Activated CD8-positive, alpha-beta memory T cell treated with anti-CD3 and anti-CD28 coated beads for 1 hour (primary cell): ENCODE data around the gene NREP.

Source experiments
- DNase-seq, 2 donors: peaks; one replicate each; pipeline ENCODE4 v3.0.0-alpha.2; 2020; ENCODE audit warnings: low read depth in 1 of 2; ENCODE audit errors: extremely low read depth in 1 of 2

The NREP gene

DNA sequence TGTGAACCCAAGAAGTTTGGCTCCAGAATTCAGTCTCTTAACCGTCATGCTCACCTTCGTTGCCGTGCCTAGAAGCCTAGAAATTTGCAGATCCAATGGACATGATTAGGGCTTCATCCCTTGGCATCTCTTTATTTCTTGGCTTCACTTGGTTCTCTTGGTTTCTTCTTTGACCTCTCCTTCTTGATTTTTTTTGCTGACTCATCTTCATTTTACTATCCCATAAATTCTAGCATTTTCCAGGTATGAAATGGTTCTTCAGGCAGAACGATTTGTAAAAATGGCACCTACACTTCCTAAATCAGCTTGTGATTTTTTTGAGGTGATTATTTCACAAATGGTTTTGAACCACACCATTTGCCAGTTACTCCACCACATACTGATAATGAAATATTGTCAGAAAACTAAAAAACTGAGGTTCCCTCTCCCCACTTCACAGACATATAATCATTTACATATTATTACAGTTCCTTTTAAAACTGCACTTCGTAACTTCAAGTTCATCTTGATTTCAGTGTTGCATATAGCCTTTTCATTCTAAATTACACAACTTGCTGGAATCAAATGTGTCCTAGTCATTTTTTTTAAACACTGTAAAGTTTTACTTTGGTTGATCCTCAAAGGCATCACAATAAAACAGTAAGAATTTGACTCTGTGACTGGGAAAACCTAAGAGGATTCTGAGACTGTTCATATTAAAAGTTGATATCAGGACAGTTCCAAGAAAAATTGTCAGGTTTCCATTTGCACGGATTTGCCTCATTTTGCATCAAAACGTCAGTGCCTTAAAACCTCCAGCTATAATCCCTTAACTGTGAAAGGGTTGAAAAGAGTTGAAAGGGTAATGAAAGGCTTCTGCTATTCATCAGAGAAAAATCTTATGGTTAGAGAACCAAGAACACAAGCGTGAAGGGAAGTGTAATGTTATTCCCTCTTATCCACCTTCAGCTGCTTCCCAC lies 8.9 kb upstream of the NREP start:
- DNase-seq, result no peak

DNA sequence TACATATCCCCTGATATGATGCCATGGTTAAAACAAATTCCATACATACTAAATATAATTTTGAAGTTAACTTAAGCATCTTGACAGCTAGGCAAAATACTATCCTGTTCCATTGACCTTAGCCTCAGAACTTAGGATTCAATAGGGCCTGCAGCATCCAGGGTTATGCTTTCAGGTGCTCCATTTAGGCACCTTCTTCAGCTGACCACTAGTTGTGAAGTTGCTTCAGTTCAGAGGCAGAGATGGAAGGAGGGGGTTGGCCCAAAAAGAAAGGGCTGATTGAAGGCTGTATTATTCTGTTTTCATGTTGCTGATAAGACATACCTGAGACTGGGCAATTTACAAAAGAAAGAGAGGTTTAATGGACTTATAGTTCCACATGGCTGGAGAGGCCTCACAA lies 7.0 kb upstream of the NREP start:
- no peak for DNase-seq

DNA sequence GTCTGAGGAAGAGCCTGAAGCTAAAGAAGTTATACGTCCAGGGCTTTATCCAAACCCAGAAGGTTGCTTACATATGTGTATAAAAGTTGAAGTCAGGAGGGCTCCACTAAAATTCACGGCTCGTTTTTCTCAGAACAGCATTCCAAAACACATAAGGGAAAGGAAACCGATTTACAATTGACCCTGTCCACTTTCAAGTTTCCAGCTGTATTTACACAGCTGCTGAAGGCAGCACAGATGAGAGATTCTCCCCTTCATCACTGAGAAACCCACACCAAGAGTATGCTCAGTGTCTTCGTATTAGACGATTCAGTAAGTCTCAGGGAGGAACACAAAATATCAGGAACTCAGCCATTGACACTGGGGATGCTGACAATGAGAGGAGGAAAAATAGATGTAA lies 5.9 kb upstream of the NREP start:
- DNase-seq, result no peak

DNA sequence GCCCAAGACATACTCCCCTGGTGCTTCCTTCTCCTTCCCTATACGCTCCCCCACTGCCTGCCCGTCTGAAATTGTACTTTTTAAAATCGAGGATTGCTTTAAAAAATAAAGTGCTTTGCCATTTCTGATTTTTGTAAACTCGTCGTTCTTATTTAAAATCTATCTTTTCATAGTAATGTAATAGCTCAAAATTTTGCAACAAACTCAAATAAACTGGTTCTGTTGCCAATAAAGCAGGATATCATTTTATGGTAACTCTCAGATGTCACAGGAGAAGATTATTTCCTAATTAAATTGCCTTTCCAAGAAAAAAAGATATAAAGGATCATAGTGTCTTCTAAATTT lies 1.3 kb upstream of the NREP start:
- DNase-seq, result no peak

DNA sequence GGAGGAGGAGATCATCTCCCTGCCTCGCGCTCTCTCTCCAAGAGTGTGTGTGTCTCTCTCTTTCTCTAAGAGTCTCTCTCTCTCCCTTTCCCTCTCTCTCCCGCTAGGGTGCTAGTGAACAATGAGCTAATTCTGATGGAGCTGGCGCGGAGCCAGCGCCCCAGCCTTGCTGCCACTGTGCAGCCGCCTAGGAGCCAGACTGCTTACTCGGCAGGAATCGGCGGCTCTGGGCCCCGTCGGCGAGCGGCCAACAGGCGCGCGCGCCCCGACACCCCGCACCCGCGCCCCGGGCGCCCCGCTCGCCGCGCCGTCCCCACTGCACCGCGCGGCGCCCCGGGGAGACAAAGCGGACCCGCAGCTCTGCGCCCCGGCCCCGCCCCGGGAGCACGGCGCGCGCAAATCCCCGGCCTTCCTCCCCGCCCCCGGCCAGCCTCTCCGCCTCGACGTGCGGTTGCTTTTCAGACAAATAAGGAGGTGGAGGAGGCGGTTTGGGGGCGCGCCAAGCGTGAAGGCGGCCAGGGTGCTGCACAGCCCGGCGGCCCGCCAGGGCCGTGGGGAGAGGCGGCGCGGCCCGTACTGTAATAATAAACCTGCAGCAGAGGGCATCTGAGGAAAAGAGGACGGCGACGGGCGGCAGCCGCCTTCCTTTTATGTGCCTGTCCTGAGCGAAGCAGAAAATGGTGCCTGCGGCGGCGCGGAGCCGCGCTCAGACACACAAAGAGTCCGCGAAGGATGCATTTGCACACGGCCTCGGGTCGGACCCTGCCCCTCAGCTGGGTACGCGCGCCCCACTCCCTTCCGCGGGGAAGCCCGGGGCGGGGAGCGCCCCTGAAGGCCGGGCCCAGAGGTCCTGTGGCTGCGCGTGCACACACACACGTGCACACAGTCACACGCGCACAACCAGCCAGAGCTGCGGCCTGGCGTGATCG lies 625 bp upstream of the NREP start:
- peak; percentile 58 for DNase-seq

DNA sequence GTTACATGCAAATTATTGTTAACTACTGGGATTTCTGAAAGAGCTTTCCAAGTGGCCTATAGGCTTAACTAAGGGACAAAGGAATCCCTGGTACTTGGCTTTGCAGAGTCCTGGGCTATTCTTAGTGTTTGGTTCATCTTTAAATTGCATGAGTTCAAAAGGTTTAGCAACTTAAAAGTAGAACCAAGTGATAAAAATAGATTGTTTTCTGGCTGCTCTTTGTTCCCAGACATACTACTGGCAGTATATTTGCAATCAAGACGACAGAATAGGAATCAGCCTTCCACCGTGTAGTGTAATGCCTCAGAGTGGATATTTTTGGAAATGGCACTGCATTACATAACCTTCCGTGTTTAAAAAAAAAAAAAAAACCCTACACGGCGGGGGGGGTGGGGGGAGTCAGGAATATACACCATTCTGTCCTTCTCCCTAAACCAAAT lies 1.0 kb downstream of the NREP start:
- DNase-seq, result no peak

DNA sequence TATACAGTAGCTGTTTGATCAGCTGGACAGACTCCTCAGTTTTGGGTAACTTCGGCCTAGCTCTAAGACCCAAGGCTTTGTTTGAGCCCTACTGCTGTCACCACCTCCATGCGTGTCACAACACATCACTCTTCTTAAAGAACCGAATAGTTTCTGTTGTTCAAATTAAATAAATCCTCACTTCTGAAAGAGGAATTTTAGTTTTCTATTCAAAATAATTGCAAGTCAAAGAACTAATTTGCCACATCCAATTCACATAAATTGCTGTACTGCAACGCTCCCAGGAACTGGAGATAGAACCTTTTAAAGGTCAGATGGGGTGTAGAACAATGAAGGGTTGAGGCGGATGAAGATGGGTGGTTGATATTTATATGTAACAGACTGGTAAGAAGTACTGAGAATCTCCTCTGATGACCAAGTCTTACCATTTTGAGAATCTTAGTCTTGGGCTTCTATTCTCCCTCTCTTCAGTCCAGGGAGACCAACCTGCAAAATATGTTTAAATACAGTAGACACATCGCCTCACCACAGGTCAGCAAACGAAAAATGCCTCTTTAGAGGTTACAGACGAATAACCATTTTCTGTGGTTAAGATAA lies 1.6 kb downstream of the NREP start:
- no peak for DNase-seq

DNA sequence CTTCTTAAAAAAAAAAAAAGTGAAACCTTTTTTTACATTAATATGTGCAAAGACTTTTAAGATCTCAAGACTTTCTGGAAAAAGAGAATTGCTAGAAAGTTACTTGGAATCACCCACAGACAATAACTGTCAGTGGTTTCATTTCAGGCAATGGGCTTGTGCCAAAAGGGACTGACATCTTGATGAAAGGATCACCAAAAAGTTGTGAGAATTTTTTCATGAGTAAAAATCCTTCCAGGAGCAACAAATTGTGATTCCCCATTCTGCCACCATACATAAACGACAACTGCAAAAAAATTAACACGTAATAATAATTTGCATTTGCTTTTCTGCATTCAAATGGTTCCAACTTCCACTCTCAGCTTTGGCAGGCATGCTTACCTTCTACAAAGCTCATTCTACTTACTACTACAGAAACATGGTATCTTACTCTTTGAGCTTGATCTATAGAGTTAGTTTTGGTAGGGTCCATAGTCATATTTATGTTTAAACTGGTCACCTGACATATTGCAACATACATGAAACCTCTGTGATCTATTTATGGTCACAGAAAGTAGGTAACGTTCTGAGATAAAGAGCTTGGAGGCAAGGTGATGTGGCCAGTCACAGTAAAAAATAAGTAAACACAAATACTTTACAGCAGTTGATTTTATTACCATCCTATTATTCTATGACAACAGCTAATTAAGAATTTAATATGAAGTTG lies 3.0 kb downstream of the NREP start:
- no peak for DNase-seq

DNA sequence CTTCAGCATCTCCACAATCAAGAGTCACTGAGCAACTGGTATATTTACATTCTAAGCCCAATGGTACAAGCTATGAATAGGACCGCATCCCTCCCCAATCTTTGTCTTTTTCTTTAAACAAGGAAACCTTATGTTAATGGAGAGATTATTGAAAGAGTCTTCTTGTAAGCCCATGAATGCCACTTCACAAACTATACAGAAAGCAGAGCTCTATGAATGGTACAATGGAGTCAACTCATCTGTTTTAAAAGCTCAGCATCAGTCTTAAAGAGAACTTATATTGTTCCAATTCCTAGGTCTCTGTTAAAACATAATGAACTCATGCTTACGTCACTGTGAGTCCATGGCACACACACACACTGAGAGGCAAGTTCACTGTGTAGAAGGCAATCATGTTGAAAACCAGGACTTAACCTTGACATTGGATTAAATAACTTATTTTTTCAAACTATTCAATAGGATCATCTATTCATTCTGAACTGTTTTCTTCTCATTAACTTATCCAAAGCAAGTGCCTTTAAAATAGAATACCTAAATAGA lies 4.5 kb downstream of the NREP start:
- DNase-seq, result no peak

DNA sequence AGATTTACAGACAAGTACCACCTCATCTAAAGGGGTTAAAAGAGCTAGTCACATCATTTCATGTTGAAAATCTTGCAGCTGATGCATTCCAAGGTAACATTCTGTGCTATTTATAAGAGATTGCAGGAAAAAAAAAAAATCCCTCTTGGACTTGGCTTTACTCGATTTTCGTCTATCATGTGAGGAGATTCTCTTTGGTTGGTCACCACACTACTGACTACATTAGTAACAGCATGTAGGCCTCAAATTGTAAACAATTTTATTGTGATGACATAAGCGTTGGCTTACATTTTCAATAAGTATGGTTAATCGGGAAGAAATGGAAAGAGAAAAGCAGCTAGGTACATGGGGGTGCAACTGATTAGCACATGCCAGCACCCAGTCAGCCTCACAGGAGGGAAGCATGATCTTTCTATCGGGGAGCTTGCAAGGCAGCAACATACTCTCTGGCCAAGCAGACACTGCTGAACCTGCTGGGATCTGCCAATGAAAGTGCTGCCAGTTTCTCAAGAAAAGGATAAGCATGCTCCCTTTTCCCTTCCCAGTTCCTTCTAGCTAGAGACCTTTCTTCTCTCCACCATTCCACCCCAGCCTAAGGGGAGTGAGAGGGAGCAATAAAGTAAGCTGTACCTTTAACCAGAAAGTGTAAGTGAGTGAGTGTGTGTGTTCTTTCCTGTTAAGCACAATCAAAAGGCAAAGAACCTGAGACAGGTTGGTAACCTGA lies 7.5 kb downstream of the NREP start:
- no peak for DNase-seq

DNA sequence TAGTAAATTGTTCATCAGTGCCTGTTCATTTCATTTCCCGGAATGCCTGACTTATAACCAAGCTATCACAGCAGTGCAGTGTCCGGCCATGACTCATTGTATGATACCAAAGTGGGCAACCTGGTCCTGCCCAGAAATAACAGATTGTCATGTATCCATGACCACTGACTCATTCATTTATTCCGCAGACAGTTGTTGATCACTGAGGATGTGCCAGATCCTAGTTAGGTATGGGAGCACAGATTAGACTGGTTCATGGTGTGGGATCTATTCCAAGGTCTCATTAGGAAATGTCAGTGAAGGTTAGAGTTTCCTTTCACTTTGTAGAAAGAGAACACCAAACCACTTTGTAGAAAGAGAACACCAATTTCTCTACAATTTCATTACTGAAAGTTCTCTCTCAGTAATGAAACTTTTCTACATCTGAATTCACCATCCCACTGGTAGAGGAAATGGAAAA lies 8.7 kb downstream of the NREP start:
- no peak for DNase-seq

DNA sequence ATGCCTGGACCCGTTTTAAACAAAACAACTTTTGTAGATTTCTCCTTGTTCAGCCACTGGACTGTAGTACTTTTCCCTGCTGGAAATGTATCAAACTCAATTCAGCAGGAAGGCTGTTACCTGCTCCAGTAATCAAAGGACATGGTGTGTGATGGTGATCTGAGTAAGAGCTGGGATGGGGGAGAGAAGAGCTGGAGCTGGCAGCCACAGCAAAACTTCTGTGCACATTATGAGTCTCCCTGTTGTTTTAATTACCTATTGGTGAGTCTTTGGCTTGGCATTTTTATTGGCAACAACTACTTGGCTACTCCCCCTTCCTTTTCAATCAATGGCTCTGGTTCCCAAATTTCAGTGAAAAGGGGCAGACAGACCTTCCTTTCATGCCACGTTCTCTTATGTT lies 9.7 kb downstream of the NREP start:
- DNase-seq, result no peak

DNA sequence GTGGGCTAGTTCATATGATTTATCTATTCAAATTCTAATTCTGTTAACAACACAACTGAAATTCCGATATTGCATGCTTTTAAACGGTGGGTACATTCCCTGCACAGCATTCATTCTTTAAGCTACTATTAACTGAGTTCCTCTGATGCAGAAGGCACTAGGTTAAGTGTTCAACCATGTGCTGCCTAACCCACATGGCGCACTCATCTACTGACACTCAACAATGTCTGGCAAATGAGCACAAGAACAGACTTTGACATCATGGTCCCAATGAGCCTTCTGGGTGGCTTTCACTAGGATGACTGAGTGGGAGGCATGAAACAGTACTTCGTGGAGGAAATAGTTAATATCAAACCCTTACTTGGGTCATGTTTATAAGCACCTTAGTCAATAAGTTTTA lies 10.2 kb downstream of the NREP start:
- DNase-seq, result no peak

DNA sequence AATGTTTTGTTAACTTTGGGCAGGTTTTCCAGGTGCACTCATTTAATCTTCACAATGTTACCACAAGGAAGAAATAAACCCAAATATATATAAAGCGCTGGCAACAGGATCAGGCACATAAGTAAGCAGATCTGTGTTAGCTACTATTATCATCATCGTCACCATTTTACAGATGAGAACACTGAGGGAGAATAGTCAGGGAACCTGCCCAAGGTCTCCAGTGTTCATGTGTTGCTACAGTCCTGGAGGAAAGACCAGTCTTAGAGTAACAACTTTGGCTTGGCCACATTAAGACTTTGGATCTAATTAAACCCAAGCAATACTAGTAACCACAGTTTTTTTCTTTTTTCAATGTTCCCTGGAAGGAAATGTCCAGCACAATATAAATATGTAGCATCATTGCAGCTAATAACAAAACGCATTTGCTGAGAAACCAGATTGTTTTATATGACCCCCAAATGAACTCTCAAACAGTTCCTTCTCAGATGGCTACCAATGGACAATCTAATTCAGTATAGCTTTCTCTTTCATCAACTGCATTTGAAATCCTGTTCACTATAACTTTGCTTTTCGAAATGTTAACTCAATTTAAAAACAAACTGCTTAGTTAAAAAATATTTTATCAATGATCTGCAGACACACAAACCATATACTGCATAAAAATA lies 11.8 kb downstream of the NREP start:
- DNase-seq, result no peak

DNA sequence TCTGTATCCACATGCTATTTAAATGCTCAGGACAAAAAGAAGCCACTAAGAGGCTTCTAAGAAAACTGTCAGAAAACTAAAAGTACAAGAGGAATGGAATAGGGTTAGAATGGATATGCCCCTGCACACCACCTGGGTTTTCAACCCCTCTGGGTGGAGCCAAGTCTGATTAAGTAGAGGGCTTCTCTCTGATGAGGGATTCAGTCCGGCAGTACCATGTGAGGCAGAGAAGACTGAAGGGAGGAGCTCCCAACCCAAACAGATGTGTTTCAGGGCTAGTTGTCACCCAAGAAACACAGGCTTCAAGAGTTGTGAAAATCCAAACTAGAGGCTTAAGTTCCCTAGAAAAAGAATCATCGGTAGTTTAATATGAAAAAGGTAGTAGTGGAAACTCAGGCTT lies 12.5 kb downstream of the NREP start:
- DNase-seq, result no peak

DNA sequence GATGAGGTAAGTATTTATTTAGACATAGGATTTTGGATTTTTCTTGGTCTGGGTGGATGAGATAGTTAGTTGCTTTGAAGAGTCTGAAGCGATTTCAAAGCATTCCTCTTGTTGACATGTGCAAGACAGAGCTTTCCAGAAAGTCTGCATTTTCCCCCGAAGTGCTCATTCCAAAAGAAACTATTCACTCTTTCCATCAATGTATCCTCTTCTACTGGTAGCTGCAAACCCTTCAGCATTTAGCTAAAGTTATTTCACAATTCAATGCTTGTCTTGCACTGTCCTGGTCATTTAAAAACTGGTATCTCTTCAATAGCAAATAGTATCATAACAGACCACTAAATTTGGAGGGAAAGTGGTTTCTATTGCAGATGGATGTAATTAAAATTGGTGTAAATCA lies 13.0 kb downstream of the NREP start:
- no peak for DNase-seq

DNA sequence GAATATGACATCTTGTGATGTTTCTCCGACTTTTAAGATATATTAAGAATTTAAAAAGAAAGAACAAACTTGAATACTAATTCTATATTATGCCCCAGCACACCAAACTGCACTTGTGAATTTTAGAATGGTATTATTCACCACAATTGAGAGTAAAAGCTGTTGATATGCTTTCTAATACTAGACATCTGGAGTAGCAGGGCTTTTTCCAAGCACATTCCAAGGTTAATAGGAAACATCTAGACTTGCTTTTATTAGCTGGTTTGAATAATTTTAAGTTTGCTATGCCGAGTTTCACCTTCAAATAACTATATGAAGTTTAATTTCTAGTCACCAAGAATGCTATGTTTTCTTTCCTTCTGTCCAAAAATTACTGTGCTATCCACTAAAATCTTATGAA lies 13.5 kb downstream of the NREP start:
- no peak for DNase-seq

DNA sequence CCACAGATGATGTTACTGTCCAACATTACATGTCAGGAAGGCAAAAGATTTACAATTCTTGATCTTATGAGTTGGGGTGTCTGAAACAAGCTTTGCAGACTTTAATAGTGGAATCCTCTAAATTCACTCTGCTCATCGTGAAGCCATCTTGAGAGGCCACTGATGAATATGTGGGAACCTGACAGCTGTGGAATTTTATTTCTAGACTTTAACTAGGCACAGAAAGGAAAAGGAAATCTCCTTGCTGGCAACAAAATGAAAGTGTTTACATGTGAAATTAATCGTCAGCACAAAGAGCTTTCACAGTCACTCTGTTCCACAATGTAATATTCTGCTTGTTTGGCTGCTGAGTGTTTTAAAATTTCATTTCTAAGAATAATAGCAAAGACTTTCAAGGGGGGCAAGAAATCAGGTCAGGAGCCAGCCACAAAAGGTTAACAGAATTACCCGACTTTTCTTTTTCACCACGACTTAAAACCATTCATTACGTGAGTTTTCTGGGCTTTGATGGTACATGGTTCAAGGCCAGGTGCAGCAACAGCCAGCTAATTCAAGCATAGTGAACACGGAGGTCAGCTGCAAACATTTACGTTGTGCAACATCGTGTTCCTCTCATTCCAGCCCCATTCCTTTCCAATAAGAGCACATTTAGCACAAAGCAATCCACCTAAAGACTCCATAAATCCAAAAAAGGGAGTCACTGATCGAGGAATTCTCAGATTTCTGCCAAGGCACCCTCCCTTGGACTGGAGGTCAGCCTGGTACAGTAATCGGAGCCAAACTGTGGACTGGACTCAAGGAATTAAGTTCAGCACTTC lies 14.6 kb downstream of the NREP start:
- DNase-seq, result no peak
